HepG2 (cell line): ENCODE data around the gene DENND4B. TPM values are rescaled to one million over a fixed set of nuclear protein-coding genes. Genes with fewer than 3 reads are reported as not detected.

Source experiments
- ATAC-seq: fragments of 200-7000 bp; cut with Tn5 transposase; 3 replicates; pipeline ENCODE4 v1.9.1; 2020; ENCODE audit warnings: mild to moderate bottlenecking, moderate library complexity
- BruUV-seq: library from RNA; stranded (reverse); fragments of 400-500 nt; replicated peaks from 2 replicates; lab custom pipeline; 2021; lab: Mats Ljungman, UMichigan
- CTCF ChIA-PET: fragments of 300-600 bp; formaldehyde crosslinking; extraction: SDS; loops from one replicate; lab custom pipeline; 2021; ENCODE audit warnings: low total read pairs, inconsistent platforms, low intra/inter-chr PET ratio; lab: Yijun Ruan, JAX
- POLR2A ChIA-PET: fragments of 350-600 bp; sonication (Branson Sonifier 250); formaldehyde crosslinking; loops from one replicate; lab custom pipeline; 2020; ENCODE audit warnings: antibody characterized with exemption, inconsistent platforms; lab: Yijun Ruan, JAX
- DNase-seq: peaks from one replicate; pipeline ENCODE4 v3.0.0-alpha.2; 2015; ENCODE audit warnings: low spot score
- FAIRE-seq: peaks from 3 replicates; lab custom pipeline; 2011; peaks lifted over from hg19 to GRCh38; lab: Jason Lieb, UNC
- H2AFZ ChIP-seq: one replicate; pipeline ENCODE4 v1.6.1; 2011; ENCODE audit warnings: low read length, inconsistent platforms
- H3K27ac ChIP-seq: fragments of 300-600 bp; 3 replicates; pipeline ENCODE4 v1.8.0; 2011; ENCODE audit warnings: mixed run types, mild to moderate bottlenecking, mixed read lengths, low read length, inconsistent platforms; ENCODE audit not compliant: insufficient read depth; ENCODE audit errors: extremely low read length
- H3K27me3 ChIP-seq, 2 experiments: fragments of 200-600 bp in 1 of 2; 2 replicates in 1 of 2; 3 replicates in 1 of 2; pipeline versions ENCODE4 v1.6.0 to v1.8.0; 2011; ENCODE audit warnings: low read length in 2 of 2, mild to moderate bottlenecking in 2 of 2, moderate library complexity in 2 of 2, inconsistent platforms in 1 of 2; ENCODE audit not compliant: insufficient read depth in 2 of 2, control insufficient read depth in 1 of 2
- H3K36me3 ChIP-seq, 2 experiments: fragments of 200-600 bp in 1 of 2; replicated peaks in 1 of 2; 2 replicates in 1 of 2; 3 replicates in 1 of 2; pipeline versions ENCODE4 v1.5.1 to v1.8.0; 2011; ENCODE audit warnings: low read length in 2 of 2, inconsistent platforms in 1 of 2; ENCODE audit not compliant: insufficient read depth in 2 of 2, control insufficient read depth in 1 of 2
- H3K4me1 ChIP-seq: 2 replicates; pipeline ENCODE4 v1.5.1; 2012; ENCODE audit warnings: low read length, inconsistent platforms; ENCODE audit not compliant: insufficient read depth
- H3K4me2 ChIP-seq: 2 replicates; pipeline ENCODE4 v1.6.0; 2011; ENCODE audit warnings: low read depth, low read length, inconsistent platforms
- H3K4me3 ChIP-seq, 3 experiments: fragments of 200-600 bp in 1 of 3; sonication (generic), shearing (Covaris generic) in 1 of 3; replicated peaks in 1 of 3; 2 replicates each; pipeline ENCODE4 v1.5.1; 2011 to 2016; ENCODE audit warnings: low read length in 3 of 3, inconsistent platforms in 2 of 3, low read depth in 2 of 3, mild to moderate bottlenecking in 2 of 3, control low read depth in 1 of 3, mixed read lengths in 1 of 3; ENCODE audit not compliant: insufficient read depth in 1 of 3
- H3K79me2 ChIP-seq: one replicate; pipeline ENCODE4 v1.6.1; 2011; ENCODE audit warnings: low read length, inconsistent platforms; ENCODE audit not compliant: insufficient read depth
- H3K9ac ChIP-seq: 2 replicates; pipeline ENCODE4 v1.6.0; 2011; ENCODE audit warnings: mild to moderate bottlenecking, low read depth, low read length, inconsistent platforms; ENCODE audit not compliant: insufficient read depth
- H3K9me3 ChIP-seq: 2 replicates; pipeline ENCODE4 v1.5.1; 2012; ENCODE audit warnings: mild to moderate bottlenecking, low read length
- H4K20me1 ChIP-seq: 2 replicates; pipeline ENCODE4 v1.6.0; 2011; ENCODE audit warnings: inconsistent platforms, mild to moderate bottlenecking, low read length, moderate library complexity; ENCODE audit not compliant: insufficient read depth
- KAT8 ChIP-seq: IDR thresholded peaks from 2 replicates; pipeline ENCODE4 v1.6.1; 2016; ENCODE audit warnings: missing genetic modification reagents, missing compliant biosample characterization
- KLF12 ChIP-seq: sonication (generic); formaldehyde crosslinking; IDR thresholded peaks from 2 replicates; pipeline ENCODE4 v1.4.0; 2020; ENCODE audit warnings: missing genetic modification reagents, borderline replicate concordance
- MLXIP ChIP-seq: sonication (generic); formaldehyde crosslinking; IDR thresholded peaks from 2 replicates; pipeline ENCODE4 v1.9.0; 2021; ENCODE audit warnings: missing genetic modification reagents, borderline replicate concordance
- MXI1 ChIP-seq: IDR thresholded peaks from 3 replicates; pipeline ENCODE4 v1.6.1; 2012; ENCODE audit warnings: low read depth, low read length, inconsistent platforms, borderline replicate concordance
- RARG ChIP-seq: sonication (generic); formaldehyde crosslinking; IDR thresholded peaks from 2 replicates; pipeline ENCODE4 v1.4.0; 2020; ENCODE audit warnings: low read depth, mild to moderate bottlenecking, missing genetic modification reagents
- RBFOX2 ChIP-seq: fragments of 200-400 bp; formaldehyde crosslinking; IDR thresholded peaks from 2 replicates; pipeline ENCODE4 v1.6.1; 2017; ENCODE audit warnings: low read depth, mild to moderate bottlenecking, low read length
- RXRA ChIP-seq: sonication (generic); formaldehyde crosslinking; IDR thresholded peaks from 2 replicates; pipeline ENCODE4 v1.5.1; 2020; ENCODE audit warnings: missing genetic modification reagents
- STAT5B ChIP-seq: sonication (generic); formaldehyde crosslinking; IDR thresholded peaks from 2 replicates; pipeline ENCODE4 v1.4.0; 2020; ENCODE audit warnings: missing genetic modification reagents
- UBTF ChIP-seq: sonication (generic); formaldehyde crosslinking; IDR thresholded peaks from 2 replicates; pipeline ENCODE4 v1.4.0; 2020; ENCODE audit warnings: mild to moderate bottlenecking, missing genetic modification reagents
- ZNF75D ChIP-seq: sonication (generic); formaldehyde crosslinking; IDR thresholded peaks from 2 replicates; pipeline ENCODE4 v1.8.1; 2023; ENCODE audit warnings: missing genetic modification reagents, mild to moderate bottlenecking, borderline replicate concordance
- ZNF777 ChIP-seq: sonication (generic); formaldehyde crosslinking; IDR thresholded peaks from 2 replicates; pipeline ENCODE4 v1.4.0; 2020; ENCODE audit warnings: missing genetic modification reagents
- WGBS: methylation state at CpG from one replicate; pipeline ENCODE4 v1.1.6; 2017; ENCODE audit warnings: low lambda C conversion rate; 5-methylcytosine and 5-hydroxymethylcytosine counted together
- in situ Hi-C: cut with HindIII; loops from 2 replicates; pipeline ENCODE4 v1.10.0; 2017; ENCODE audit warnings: low pct_unique_long_range_greater_than_20kb; ENCODE audit not compliant: extremely low pct_ligation_motif_present
- intact Hi-C: fragments of 100-400 bp; cut with micrococcal nuclease; formaldehyde crosslinking; loops from one replicate; pipeline ENCODE4 v1.10.0; 2022; ENCODE audit not compliant: unreplicated experiment
- polyA plus RNA-seq, 8 experiments: library from polyadenylated mRNA; depleted of rRNA in 3 of 8; stranded (reverse) in 7 of 8; unstranded in 1 of 8; fragments of >200 nt; fragmentation: Illumina TruSeq in 4 of 8; extraction: Trizol in 4 of 8; gene quantifications; 2 replicates each; pipeline versions ENCODE4 v1.2.1 to v1.2.3, GENCODE V29; 2011 to 2016; ENCODE audit warnings: low read depth in 4 of 8, missing spikeins in 1 of 8, mixed read lengths in 1 of 8; ENCODE audit not compliant: insufficient read depth in 1 of 8
- total RNA-seq, 5 experiments: library from RNA; depleted of rRNA; stranded (reverse); fragments of >200 nt; fragmentation: Illumina TruSeq; extraction: Trizol; gene quantifications; 2 replicates each; pipeline ENCODE4 v1.2.3, GENCODE V29; 2016; ENCODE audit warnings: low read depth in 1 of 5

Gene DENND4B
- total and polyA plus RNA-seq, 2 of the 13 experiments (the other 11 are each of a cell fraction or from before 2014, with no cell fraction given), result 15.1 to 20.3 TPM

GRCh38 chr1:153933955-153934354 lies 12.6 kb downstream of the DENND4B start (continued):
- no peak for TF ChIP-seq UBTF
- no peak for TF ChIP-seq STAT5B
- TF ChIP-seq RXRA (CRISPR knock-in tag), result no peak
- TF ChIP-seq RARG (CRISPR knock-in tag), result no peak
- no peak for TF ChIP-seq ZNF75D (CRISPR knock-in tag)
- TF ChIP-seq MLXIP, result no peak
- TF ChIP-seq KLF12 (CRISPR knock-in tag), result no peak

- H3K27me3 ChIP-seq, result no peaks in the 10 kb centered on the region
- peaks cover 22 to 47% of the 10 kb centered on the region in 2 experiments for H3K36me3 ChIP-seq
- DNase-seq (no peak), FAIRE-seq (no peak), ATAC-seq (no peak)
- ChIA-PET POLR2A (no interaction called here), CTCF (no interaction called here)
- H4K20me1 ChIP-seq, result no peaks in the 10 kb centered on the region
- no peaks in the 10 kb centered on the region for H3K9me3 ChIP-seq
- H2AFZ ChIP-seq, result no peak overlapping the region
- 98% methylated on average over 5 of the region's 14 CpGs for WGBS
- no TSS peak for BruUV-seq
- intact Hi-C loops (no loop called here), in situ Hi-C loops (no loop called here)
- no peak overlapping the region for H3K4me3 ChIP-seq
- H3K27ac ChIP-seq, result no peak overlapping the region
- no peak overlapping the region for H3K4me2 ChIP-seq
- H3K79me2 ChIP-seq, result no peaks in the 10 kb centered on the region
- TF ChIP-seq ZNF777 (CRISPR knock-in tag), result no peak
- TF ChIP-seq KAT8 (CRISPR knock-in tag), result no peak
- 0 out of 2 replicates have a peak, but pooled peaks have one; percentile 22 for TF ChIP-seq RBFOX2
- no peak for TF ChIP-seq MXI1
- H3K9ac ChIP-seq, result no peak overlapping the region
- H3K4me1 ChIP-seq, result no peaks in the 10 kb centered on the region
These were observed 13.1 kb downstream of the DENND4B start for GRCh38 chr1:153933430-153933829.
